Gastroesophageal sphincter (tissue), 4 donors: ENCODE measurements around the gene PELO. TPM values are rescaled to one million over a fixed set of nuclear protein-coding genes. Genes with fewer than 3 reads are reported as not detected.
"Not testable (repeated sequence)": the region's sequence is repeated elsewhere in the genome, so short reads cannot be mapped to it uniquely, and the experiment has no call there.

Experiments
- ATAC-seq: fragments of 150-250 bp; one replicate; pipeline ENCODE4 v1.9.1; 2016; ENCODE audit warnings: mild to moderate bottlenecking, moderate library complexity
- H3K27ac ChIP-seq, 4 donors: fragments of 200-600 bp; sonication (generic) in 3 of 4; 1 replicate in 3 of 4; 2 replicates in 1 of 4; pipeline ENCODE4 v1.5.1; 2016 to 2019
- H3K27me3 ChIP-seq: fragments of 200-600 bp; sonication (generic); one replicate; pipeline ENCODE4 v1.5.1; 2019
- H3K36me3 ChIP-seq, 2 donors: fragments of 200-600 bp; sonication (generic); one replicate each; pipeline ENCODE4 v1.5.1; 2019; ENCODE audit warnings: control low read depth in 1 of 2
- H3K4me1 ChIP-seq, 3 donors: fragments of 200-600 bp; sonication (generic); 1 replicate in 2 of 3; 2 replicates in 1 of 3; pipeline ENCODE4 v1.5.1; 2016 to 2019; ENCODE audit warnings: control low read depth in 2 of 3
- H3K4me3 ChIP-seq, 2 donors: fragments of 200-600 bp; sonication (generic); one replicate each; pipeline ENCODE4 v1.5.1; 2019; ENCODE audit warnings: mild to moderate bottlenecking in 1 of 2, moderate library complexity in 1 of 2
- H3K9me3 ChIP-seq, 3 donors: fragments of 200-600 bp; sonication (generic); one replicate each; pipeline ENCODE4 v1.5.1; 2017 to 2019; ENCODE audit warnings: control low read depth in 2 of 3
- CTCF ChIP-seq, 4 experiments: fragments of 200-600 bp in 2 of 4; fragments of 450-650 bp in 2 of 4; sonication (generic) in 1 of 4; IDR thresholded peaks; one replicate each; pipeline ENCODE4 v1.5.1; 2017 to 2019; ENCODE audit warnings: antibody characterized with exemption in 4 of 4, mild to moderate bottlenecking in 2 of 4, moderate library complexity in 2 of 4
- EP300 ChIP-seq: sonication (generic); formaldehyde crosslinking; IDR thresholded peaks from one replicate; pipeline ENCODE4 v1.6.1; 2017; ENCODE audit warnings: antibody characterized with exemption, mild to moderate bottlenecking
- POLR2A ChIP-seq, 2 donors: fragments of 450-650 bp; IDR thresholded peaks; one replicate each; pipeline ENCODE4 v1.6.1; 2017; ENCODE audit warnings: antibody characterized with exemption in 2 of 2, mild to moderate bottlenecking in 2 of 2, moderate library complexity in 1 of 2
- POLR2AphosphoS5 ChIP-seq: sonication (generic); formaldehyde crosslinking; IDR thresholded peaks from one replicate; pipeline ENCODE4 v1.6.1; 2017; ENCODE audit warnings: antibody characterized with exemption
- WGBS, 2 donors: methylation state at CpG; one replicate each; pipeline ENCODE4 v1.1.5; 2018; ENCODE audit warnings: low coverage in 1 of 2; 5-methylcytosine and 5-hydroxymethylcytosine counted together
- total RNA-seq, 4 donors: library from RNA; depleted of rRNA; stranded (reverse); fragments of >200 nt; gene quantifications; one replicate each; pipeline ENCODE4 v1.1.0, GENCODE V29; 2016

The PELO gene
- total RNA-seq, 4 donors from 2014 or later = 49.4 to 78.0 (median 59.0) TPM

DNA sequence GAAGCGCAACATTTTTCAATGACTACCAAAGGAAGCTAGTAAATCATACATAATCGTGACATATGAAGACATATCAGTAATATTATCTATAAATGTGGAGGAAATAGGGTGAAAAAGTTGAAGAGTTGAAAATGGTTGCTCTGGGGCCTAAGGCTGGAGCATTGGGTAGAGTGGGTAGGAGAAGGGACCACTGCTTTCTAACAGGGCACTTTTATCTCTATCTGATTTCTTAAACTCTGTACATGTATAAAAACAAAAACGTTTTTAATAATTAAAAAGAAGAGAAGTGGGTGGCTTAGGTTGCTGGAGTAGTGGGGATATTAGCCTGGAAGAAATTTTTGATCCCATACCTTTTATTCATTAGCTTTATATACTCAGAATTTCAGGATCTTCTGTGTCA, 44.2 kb upstream of the PELO start:
- Histone ChIP-seq H3K36me3 (no peaks in the 10 kb centered on the region), H3K27me3 (no peaks in the 10 kb centered on the region), H3K27ac (no peak overlapping the region), H3K4me1 (peaks cover 8 to 14% (median 14%) of the 10 kb centered on the region in 3 donors), H3K4me3 (no peak overlapping the region), H3K9me3 (no peaks in the 10 kb centered on the region)
- no peak for TF ChIP-seq POLR2AphosphoS5
- no peak for TF ChIP-seq CTCF (IDR thresholded peaks at IDR 0.05)
- TF ChIP-seq POLR2A (IDR thresholded peaks at IDR 0.05) = no peak
- no peak for TF ChIP-seq EP300
- no peak for ATAC-seq
- WGBS, 2 donors = 54 to 66% methylated on average over 3 of the region's 3 CpGs

DNA sequence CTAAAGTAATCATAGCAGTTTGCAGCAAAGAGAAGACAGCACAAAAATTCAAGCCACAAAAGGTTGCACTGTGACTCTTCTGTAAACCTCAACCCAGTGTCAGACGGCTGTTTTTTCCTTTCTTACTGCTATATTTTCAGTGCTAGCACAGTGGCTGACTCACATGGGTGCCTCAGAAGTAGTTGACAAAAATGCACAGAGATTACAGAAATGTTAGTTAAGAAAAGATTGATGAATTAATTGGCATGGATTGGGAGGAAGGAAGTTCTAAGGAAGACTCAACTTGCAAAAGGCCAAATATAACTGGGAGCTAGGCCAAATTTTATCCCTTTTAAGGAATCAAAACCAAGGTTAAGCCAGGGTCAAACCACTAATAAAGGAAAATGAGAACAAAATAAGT, 43.7 kb upstream of the PELO start:
- ATAC-seq = no peak
- WGBS, 2 donors = 0 to 17% methylated on average over 1 of the region's 1 CpG

DNA sequence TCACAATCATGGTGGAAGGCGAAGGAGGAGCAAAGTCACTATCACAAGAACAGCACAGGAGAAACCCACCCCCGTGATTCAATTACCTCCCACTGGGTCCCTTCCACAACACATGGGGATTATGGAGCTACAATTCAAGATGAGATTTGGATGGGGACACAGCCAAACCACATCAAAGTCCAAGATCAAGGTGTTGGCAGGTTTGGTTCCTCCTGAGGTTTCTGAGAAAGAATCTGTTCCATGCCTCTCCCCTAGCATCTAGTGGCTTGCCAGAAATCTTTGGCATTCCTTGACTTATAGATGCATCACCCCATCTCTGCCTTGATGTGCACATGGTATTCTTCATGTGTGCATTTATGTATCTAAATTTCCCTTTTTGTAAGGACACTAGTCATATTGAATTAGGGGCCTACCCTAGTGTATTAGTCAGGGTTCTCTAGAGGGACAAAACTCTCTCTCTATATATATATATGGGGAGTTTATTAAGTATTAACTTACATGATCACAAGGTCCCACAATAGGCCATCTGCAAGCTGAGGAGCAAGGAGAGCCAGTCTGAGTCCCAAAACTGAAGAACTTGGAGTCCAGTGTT, 42.8 kb upstream of the PELO start:
- not testable (repeated sequence) for H3K36me3 ChIP-seq, H3K4me3 ChIP-seq, ATAC-seq, H3K27ac ChIP-seq, H3K27me3 ChIP-seq, H3K9me3 ChIP-seq
- H3K4me1 ChIP-seq = peaks cover 8 to 14% (median 14%) of the 10 kb centered on the region in 3 donors
- 86 to 90% methylated on average over 2 of the region's 2 CpGs for WGBS, 2 donors

More for the DNA sequence above, 43.7 kb upstream of the PELO start:
- Histone ChIP-seq H3K27me3 (no peaks in the 10 kb centered on the region), H3K27ac (no peak overlapping the region), H3K36me3 (no peaks in the 10 kb centered on the region), H3K4me1 (peaks cover 8 to 14% (median 14%) of the 10 kb centered on the region in 3 donors), H3K9me3 (no peaks in the 10 kb centered on the region), H3K4me3 (no peak overlapping the region)
- no peak for TF ChIP-seq POLR2A (IDR thresholded peaks at IDR 0.05)
- TF ChIP-seq EP300 = no peak
- no peak for TF ChIP-seq POLR2AphosphoS5
- TF ChIP-seq CTCF (IDR thresholded peaks at IDR 0.05) = no peak

- WGBS, 2 donors = 69 to 79% methylated on average over 2 of the region's 2 CpGs
These were observed 41.2 kb upstream of the PELO start for GRCh38 chr5:52746539-52746938.

DNA sequence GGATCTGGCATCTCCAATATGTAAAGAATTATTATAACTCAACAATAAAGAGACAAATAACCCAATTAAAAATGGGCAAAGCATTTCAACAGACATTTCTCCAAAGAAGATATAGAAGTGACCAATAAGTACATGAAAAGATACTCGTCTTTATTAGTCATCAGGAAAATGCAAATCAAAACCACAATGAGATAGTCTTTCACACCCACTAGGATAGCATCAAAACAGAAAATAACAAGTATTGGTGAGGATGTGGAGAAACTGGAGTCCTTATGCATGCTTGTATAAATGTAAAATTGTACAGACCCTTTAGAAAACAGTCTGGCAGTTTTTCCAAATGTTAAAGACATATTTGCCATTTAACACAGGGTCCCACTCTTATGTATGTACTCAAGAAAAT, 39.1 kb upstream of the PELO start:
- TF ChIP-seq POLR2AphosphoS5 = no peak
- no peak for TF ChIP-seq EP300
- TF ChIP-seq POLR2A (IDR thresholded peaks at IDR 0.05) = no peak
- no peak for TF ChIP-seq CTCF (IDR thresholded peaks at IDR 0.05)
- peaks cover 8 to 19% (median 12%) of the 10 kb centered on the region in 3 donors for H3K4me1 ChIP-seq
- no peaks in the 10 kb centered on the region for H3K27me3 ChIP-seq
- H3K27ac ChIP-seq = no peak overlapping the region
- no peak for ATAC-seq
- 31 to 38% methylated on average over 1 of the region's 1 CpG for WGBS, 2 donors
- no peaks in the 10 kb centered on the region for H3K9me3 ChIP-seq
- no peaks in the 10 kb centered on the region for H3K36me3 ChIP-seq
- no peak overlapping the region for H3K4me3 ChIP-seq

More at GRCh38 chr5:52746539-52746938, 41.2 kb upstream of the PELO start:
- ATAC-seq = no peak
- no peaks in the 10 kb centered on the region for H3K36me3 ChIP-seq
- no peaks in the 10 kb centered on the region for H3K9me3 ChIP-seq
- peaks cover 8 to 21% (median 18%) of the 10 kb centered on the region in 3 donors for H3K4me1 ChIP-seq
- H3K27me3 ChIP-seq = no peaks in the 10 kb centered on the region
- TF ChIP-seq EP300 (no peak), CTCF (IDR thresholded peaks at IDR 0.05) (no peak), POLR2AphosphoS5 (no peak), POLR2A (IDR thresholded peaks at IDR 0.05) (no peak)
- H3K27ac ChIP-seq = no peak overlapping the region
- H3K4me3 ChIP-seq = no peak overlapping the region
